HPDE6-E6E7 (cell line): ENCODE measurements around the gene TNFRSF8.

Experiments
- DNase-seq: peaks from one replicate; pipeline ENCODE4 v3.0.0; 2011; ENCODE audit warnings: missing footprints; ENCODE audit errors: extremely low spot score

TNFRSF8 gene

GRCh38 chr1:12114340-12114683 is 51.2 kb downstream of the TNFRSF8 start:
- no peak for DNase-seq

GRCh38 chr1:12114916-12115315 is 51.8 kb downstream of the TNFRSF8 start:
- DNase-seq = no peak

- DNase-seq = no peak
Observed at GRCh38 chr1:12121212-12122003, 58.3 kb downstream of the TNFRSF8 start.

GRCh38 chr1:12123172-12123571 is 60.1 kb downstream of the TNFRSF8 start:
- DNase-seq = no peak

GRCh38 chr1:12124693-12125421 is 61.8 kb downstream of the TNFRSF8 start:
- DNase-seq = peak; percentile 42

- no peak for DNase-seq
Observed at GRCh38 chr1:12125422-12126355, 62.6 kb downstream of the TNFRSF8 start.

- DNase-seq = no peak
Observed at GRCh38 chr1:12126781-12127180, 63.7 kb downstream of the TNFRSF8 start.

GRCh38 chr1:12127206-12127810 is 64.2 kb downstream of the TNFRSF8 start:
- DNase-seq = no peak

- no peak for DNase-seq
Observed at GRCh38 chr1:12128120-12128519, 65.0 kb downstream of the TNFRSF8 start.

- no peak for DNase-seq
Observed at GRCh38 chr1:12129624-12130023, 66.5 kb downstream of the TNFRSF8 start.

GRCh38 chr1:12130466-12131130 is 67.5 kb downstream of the TNFRSF8 start:
- no peak for DNase-seq

- peak; percentile 77 for DNase-seq
Observed at GRCh38 chr1:12132078-12132477, 69.0 kb downstream of the TNFRSF8 start.

GRCh38 chr1:12134716-12135115 is 71.6 kb downstream of the TNFRSF8 start:
- no peak for DNase-seq

GRCh38 chr1:12135612-12136011 is 72.5 kb downstream of the TNFRSF8 start:
- no peak for DNase-seq

- DNase-seq = no peak
Observed at GRCh38 chr1:12136916-12137610, 74.0 kb downstream of the TNFRSF8 start.

- no peak for DNase-seq
Observed at GRCh38 chr1:12138196-12139168, 75.4 kb downstream of the TNFRSF8 start.

GRCh38 chr1:12140016-12140415 is 76.9 kb downstream of the TNFRSF8 start:
- DNase-seq = no peak

- DNase-seq = no peak
Observed at GRCh38 chr1:12140515-12141162, 77.5 kb downstream of the TNFRSF8 start.
